Raji (cell line): ENCODE data around the gene CDKN1C.

Source experiments
- POLR2A ChIP-seq: IDR thresholded peaks from 2 replicates; pipeline ENCODE4 v1.6.1; 2011; ENCODE audit warnings: low read depth, low read length, control low read depth; ENCODE audit not compliant: insufficient read depth

Gene CDKN1C

DNA sequence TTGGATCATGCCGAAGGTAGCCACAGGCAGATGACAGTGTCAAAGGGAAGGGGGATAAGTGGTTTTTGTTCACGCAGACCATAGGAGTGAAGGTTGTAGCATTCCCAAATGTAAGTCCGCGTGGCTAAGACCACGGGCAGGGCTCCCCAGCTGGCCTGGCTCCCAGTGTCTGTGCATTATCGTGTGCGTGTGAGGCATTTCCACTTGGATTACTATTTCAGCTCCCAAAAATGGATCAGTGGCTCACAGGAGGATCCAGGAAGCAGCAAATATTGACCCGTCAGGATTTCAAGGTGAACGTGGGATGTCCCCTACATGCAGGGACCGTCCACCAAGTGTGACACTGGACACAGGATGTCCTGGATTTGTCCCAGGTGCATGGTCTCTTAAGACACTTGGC lies 10.6 kb downstream of the CDKN1C start:
- no peak for TF ChIP-seq POLR2A

GRCh38 chr11:2870969-2871680 lies 14.4 kb downstream of the CDKN1C start:
- TF ChIP-seq POLR2A = no peak

GRCh38 chr11:2870460-2870859 lies 15.1 kb downstream of the CDKN1C start:
- TF ChIP-seq POLR2A = no peak

- TF ChIP-seq POLR2A = no peak
Observed at GRCh38 chr11:2869561-2870427, 15.8 kb downstream of the CDKN1C start.

DNA sequence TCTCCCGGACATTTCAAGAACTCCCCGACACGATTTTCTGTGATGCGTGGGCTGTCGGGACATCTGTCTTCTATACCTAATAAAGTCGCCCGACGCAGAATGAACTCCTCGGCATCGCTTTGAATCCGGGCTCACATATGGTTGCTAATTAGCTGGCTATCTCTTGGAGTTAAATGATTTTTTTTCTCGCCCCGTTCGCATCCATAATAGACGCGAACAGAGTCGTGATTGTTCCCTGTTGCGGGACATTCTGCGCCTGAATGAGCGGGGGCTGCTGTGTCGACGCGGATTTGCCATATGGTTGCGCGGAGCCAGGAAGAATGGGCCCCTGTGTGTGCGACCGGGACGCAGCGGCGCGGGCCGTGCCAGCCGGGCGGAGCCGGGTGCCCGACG lies 16.4 kb downstream of the CDKN1C start:
- TF ChIP-seq POLR2A = no peak

- TF ChIP-seq POLR2A = no peak
Observed at GRCh38 chr11:2868506-2869133, 17.0 kb downstream of the CDKN1C start.

DNA sequence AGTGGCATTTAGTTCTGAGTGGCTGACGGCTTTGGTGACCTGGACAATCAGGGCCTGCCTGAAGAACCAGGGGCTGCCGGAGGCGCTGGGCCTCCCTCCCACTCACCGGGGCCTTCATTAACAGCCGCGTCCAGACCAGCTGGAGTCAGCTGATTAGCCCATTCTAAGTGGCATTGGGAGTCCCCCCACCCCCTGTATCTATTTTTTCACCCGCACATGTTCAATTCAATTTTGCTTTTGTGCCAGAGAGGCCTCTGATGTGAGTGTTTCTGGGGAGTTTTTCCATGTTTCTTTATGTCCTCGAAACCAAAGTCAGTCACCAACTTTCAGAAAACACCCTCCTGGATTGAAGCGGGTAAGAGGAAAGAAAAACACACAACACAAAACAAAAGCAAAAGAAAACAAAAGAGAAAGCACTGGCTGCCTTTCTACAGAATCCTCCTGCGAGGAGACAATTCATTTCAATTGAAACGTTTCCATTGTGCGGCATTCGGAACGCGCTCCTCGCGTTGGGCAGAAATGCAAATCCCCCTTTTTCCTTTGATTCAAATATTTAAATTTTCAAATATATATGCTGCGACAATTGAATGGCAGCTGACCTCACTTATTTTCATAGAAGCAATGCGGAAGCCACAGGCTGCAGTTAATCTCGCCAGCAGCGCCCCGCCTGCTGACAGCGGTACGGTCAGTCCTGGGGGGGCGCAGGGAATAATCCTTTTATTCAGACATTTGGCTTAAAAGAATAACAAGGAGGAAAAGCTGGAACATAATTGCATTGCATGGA lies 17.7 kb downstream of the CDKN1C start:
- no peak for TF ChIP-seq POLR2A

DNA sequence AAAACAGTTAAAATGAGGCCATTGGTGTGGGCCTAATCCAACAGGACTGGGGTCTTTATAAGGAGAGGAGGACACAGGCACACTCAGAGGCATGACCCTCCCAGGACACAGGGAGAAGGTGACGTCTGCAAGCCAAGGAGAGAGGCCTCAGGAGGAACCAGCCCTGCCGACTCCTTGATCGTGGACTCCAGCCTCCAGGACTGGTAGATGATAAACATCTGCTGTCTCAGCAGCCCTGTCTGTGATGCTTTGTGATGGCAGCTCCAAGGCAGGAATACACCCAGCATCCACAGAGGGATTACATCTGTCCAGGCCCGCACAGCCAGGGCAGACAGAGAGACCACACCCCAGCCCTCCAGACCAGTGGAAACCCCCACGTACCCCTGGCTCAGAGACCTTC lies 18.4 kb downstream of the CDKN1C start:
- no peak for TF ChIP-seq POLR2A

GRCh38 chr11:2865922-2866577 lies 19.5 kb downstream of the CDKN1C start:
- TF ChIP-seq POLR2A = no peak

DNA sequence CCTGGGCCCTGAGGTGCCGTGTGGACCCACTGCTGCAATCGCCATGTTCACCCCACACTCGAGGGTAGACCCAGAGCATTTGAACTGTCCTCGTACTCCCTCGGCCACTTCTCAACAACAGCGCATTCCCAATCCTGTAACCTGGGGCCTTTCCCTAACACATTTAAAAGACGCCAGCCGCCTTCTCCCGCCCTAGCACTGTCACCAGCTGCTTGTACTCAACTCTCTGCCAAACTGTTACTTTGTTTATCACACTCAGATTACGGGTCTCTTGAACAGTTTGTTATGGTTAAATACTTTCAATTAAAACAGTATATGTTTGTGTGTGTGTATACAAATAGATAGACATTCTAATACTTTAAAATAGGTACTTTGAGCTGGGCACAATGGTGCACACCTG lies 20.7 kb downstream of the CDKN1C start:
- TF ChIP-seq POLR2A = no peak

- TF ChIP-seq POLR2A = no peak
Observed at GRCh38 chr11:2863276-2863618, 22.3 kb downstream of the CDKN1C start.

DNA sequence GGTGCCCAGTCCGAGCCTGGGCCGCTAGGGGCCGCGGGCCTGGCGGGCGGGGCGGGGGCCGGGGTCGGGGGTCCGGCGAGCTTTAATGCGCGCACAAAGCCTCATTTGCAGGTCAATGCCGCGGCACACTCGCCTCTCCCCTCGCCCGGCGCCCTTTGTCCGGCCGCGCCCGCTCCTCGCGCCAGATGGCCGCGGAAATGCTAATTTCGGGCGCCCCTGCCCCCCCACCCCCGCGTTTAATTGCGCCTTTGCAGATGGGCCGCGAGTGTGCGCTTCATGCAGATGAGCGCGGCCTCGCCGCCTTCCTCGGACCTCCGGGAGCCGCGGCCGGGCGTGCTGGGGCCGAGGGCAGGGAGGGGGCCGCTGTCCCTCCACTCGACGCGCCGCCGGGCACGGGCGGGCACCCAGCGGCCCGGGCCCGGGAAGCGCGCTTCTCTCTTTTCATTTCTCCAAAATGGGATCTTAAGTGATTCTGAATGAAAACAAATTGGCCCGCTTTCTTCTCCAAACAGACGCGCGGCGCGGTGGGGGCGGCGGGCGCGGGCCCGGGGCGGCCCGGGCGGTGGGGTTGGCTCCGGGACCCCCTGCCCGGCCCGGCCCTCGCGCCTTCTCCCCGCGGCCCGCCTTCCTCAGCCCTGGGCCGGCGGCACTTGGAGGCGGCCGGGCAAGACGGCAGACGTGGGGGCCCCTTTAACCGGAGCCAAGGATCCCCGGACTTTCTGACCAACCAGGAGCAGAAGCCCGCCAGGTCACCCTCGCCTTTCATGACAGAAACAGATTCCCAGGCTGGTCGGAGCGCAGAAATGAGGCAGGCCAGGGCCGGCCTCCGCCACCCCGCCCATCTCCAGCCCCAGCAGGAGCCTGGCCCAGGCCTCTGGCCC lies 22.9 kb downstream of the CDKN1C start:
- no peak for TF ChIP-seq POLR2A

DNA sequence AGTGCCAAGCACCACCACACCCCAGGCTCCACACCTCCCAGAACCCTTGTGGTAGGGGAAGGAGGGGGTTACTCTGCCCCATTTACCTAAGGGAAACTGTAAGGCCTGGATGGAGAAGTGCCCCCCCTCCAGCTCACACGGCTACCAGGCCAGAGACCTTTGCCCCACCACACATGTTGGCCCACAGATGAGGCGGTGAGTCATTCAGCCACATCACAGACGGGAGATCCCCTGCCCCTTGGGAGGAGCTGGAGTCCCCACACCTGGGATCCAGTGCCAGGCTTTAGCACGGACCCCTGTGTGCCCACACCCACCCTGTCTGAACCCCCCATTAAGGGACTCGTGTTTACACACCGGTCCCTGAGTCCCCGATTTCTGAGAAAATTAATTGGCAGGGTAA lies 24.9 kb downstream of the CDKN1C start:
- TF ChIP-seq POLR2A = no peak

- no peak for TF ChIP-seq POLR2A
Observed at GRCh38 chr11:2859699-2860037, 25.9 kb downstream of the CDKN1C start.

GRCh38 chr11:2858995-2859698 lies 26.4 kb downstream of the CDKN1C start:
- no peak for TF ChIP-seq POLR2A
